ENCODE data around the gene FAM219B. TPM values are rescaled to one million over a fixed set of nuclear protein-coding genes. Genes with fewer than 3 reads are reported as not detected.
A peak's percentile ranks its signal among the peaks of the same experiment; 100 is the strongest.
"Not testable (repeated sequence)": the region's sequence is repeated elsewhere in the genome, so short reads cannot be mapped to it uniquely, and the experiment has no call there.

The FAM219B gene
- total RNA-seq, 1 experiment from 2014 or later = 64.3 TPM

- CTCF ChIA-PET = interaction anchor here (1.1 to 1.6 kb wide), 3 partner anchors 15 to 164 kb away, joined by 4 to 5 read pairs (median 5); no protein-coding TSS in a partner anchor
These were observed 28.5 kb upstream of the FAM219B start for GRCh38 chr15:74935193-74935592.

GRCh38 chr15:74933573-74933972, 26.9 kb upstream of the FAM219B start:
- no TSS peak for BruUV-seq (replicated peaks)
- Histone ChIP-seq H3K9ac (ENCODE audit: low read length) (no peak overlapping the region), H3K79me2 (ENCODE audit: insufficient read depth, low read length) (peaks cover 93% of the 10 kb centered on the region), H3K4me1 (ENCODE audit: control insufficient read depth in 1 of 2, insufficient read depth in 2 of 2, low read length in 2 of 2) (peaks cover 0 to 4% of the 10 kb centered on the region in 2 experiments; a peak in 2 of 4 replicates), H3K9me3 (ENCODE audit: control insufficient read depth in 1 of 2, insufficient read depth in 1 of 2, low read depth in 1 of 2, low read length in 2 of 2) (no peaks in the 10 kb centered on the region), H3K27ac (ENCODE audit: low read depth, low read length) (no peak overlapping the region), H3K27me3 (ENCODE audit: insufficient read depth, low read length) (no peaks in the 10 kb centered on the region), H4K20me1 (ENCODE audit: insufficient read depth) (peaks cover 13% of the 10 kb centered on the region; the same call in 1 of the 2 replicates), H3K36me3 (ENCODE audit: control insufficient read depth in 1 of 2, insufficient read depth in 2 of 2, low read length in 2 of 2) (peaks cover 16 to 21% of the 10 kb centered on the region in 2 experiments; a peak in 3 of 4 replicates), H3K4me2 (ENCODE audit: low read length) (no peak overlapping the region), H3K9me2 (ENCODE audit: insufficient read depth) (no peaks in the 10 kb centered on the region), H3K4me3 (replicated peaks in 1 of 2; ENCODE audit: low read depth in 1 of 2, low read length in 2 of 2) (no peak overlapping the region), H2AFZ (ENCODE audit: low read depth, low read length, poor library complexity, severe bottlenecking) (no peak overlapping the region)
- ATAC-seq (no peak), DNase-seq (ENCODE audit: low read depth, low spot score) (no peak)
- ChIA-PET CTCF (no interaction called here), RAD21 (ENCODE audit: low non-redundant PET in 1 of 2, low total read pairs in 2 of 2, uncharacterized antibody in 2 of 2, unreplicated experiment in 2 of 2) (no interaction called here), POLR2A (no interaction called here)
- intact Hi-C loops (cut with micrococcal nuclease) = no loop called here
- TF ChIP-seq CTCF (IDR thresholded peaks at IDR 0.05 in 2 of 3, conservative IDR thresholded peaks at IDR 0.05 in 1 of 3; ENCODE audit: borderline replicate concordance in 1 of 3, insufficient read depth in 1 of 3, low read depth in 2 of 3, low read length in 2 of 3) = no peak
- TF ChIP-seq RAD21 (IDR thresholded peaks at IDR 0.05; ENCODE audit: low read depth) = no peak
- no peak for TF ChIP-seq MAX (IDR thresholded peaks at IDR 0.05)
- TF ChIP-seq CEBPB (IDR thresholded peaks at IDR 0.05; ENCODE audit: low read depth) = no peak
- no peak for TF ChIP-seq EGR1 (IDR thresholded peaks at IDR 0.05; ENCODE audit: low read depth)
- TF ChIP-seq REST (IDR thresholded peaks at IDR 0.05; ENCODE audit: low read depth) = no peak
- no peak for TF ChIP-seq POLR2A (IDR thresholded peaks at IDR 0.05; ENCODE audit: borderline replicate concordance, extremely low read depth, insufficient read depth, insufficient read length)

More at GRCh38 chr15:74935193-74935592, 28.5 kb upstream of the FAM219B start:
- H2AFZ ChIP-seq (ENCODE audit: low read depth, low read length, poor library complexity, severe bottlenecking); H3K9ac ChIP-seq (ENCODE audit: low read length); DNase-seq (ENCODE audit: low read depth, low spot score); H4K20me1 ChIP-seq (ENCODE audit: insufficient read depth); ATAC-seq; H3K27ac ChIP-seq (ENCODE audit: low read depth, low read length); H3K9me2 ChIP-seq (ENCODE audit: insufficient read depth); RAD21 ChIA-PET (ENCODE audit: low non-redundant PET in 1 of 2, low total read pairs in 2 of 2, uncharacterized antibody in 2 of 2, unreplicated experiment in 2 of 2); POLR2A ChIA-PET; H3K4me3 ChIP-seq (replicated peaks in 1 of 2; ENCODE audit: low read depth in 1 of 2, low read length in 2 of 2); H3K9me3 ChIP-seq (ENCODE audit: control insufficient read depth in 1 of 2, insufficient read depth in 1 of 2, low read depth in 1 of 2, low read length in 2 of 2); H3K4me2 ChIP-seq (ENCODE audit: low read length); intact Hi-C loops (cut with micrococcal nuclease); BruUV-seq (replicated peaks); H3K27me3 ChIP-seq (ENCODE audit: insufficient read depth, low read length): not testable (repeated sequence)
- peak in 2 of 3 experiments; percentile 16 to 34; a peak in 2 of 6 replicates for TF ChIP-seq CTCF (IDR thresholded peaks at IDR 0.05 in 2 of 3, conservative IDR thresholded peaks at IDR 0.05 in 1 of 3; ENCODE audit: borderline replicate concordance in 1 of 3, insufficient read depth in 1 of 3, low read depth in 2 of 3, low read length in 2 of 3)
- Histone ChIP-seq H3K79me2 (ENCODE audit: insufficient read depth, low read length) (peaks cover 77% of the 10 kb centered on the region), H3K4me1 (ENCODE audit: control insufficient read depth in 1 of 2, insufficient read depth in 2 of 2, low read length in 2 of 2) (peaks cover 7 to 11% of the 10 kb centered on the region in 2 experiments; a peak in 3 of 4 replicates), H3K36me3 (ENCODE audit: control insufficient read depth in 1 of 2, insufficient read depth in 2 of 2, low read length in 2 of 2) (peaks cover 7 to 13% of the 10 kb centered on the region in 2 experiments; a peak in 3 of 4 replicates)

Data from HCT116 (cell line).